GM12864 (cell line): ENCODE measurements around the gene PRSS21.

Experiments used
- DNase-seq: peaks from one replicate; pipeline ENCODE4 v3.0.0-alpha.2; 2011; ENCODE audit warnings: low read depth
- H3K4me3 ChIP-seq: 2 replicates; pipeline ENCODE4 v1.5.1; 2011; ENCODE audit warnings: mild to moderate bottlenecking, low read depth, low read length, control low read depth
- CTCF ChIP-seq: IDR thresholded peaks from 2 replicates; pipeline ENCODE4 v1.5.1; 2011; ENCODE audit warnings: low read depth, mild to moderate bottlenecking, moderate library complexity, low read length, control low read depth, inconsistent platforms; ENCODE audit errors: missing control alignments

PRSS21 gene

GRCh38 chr16:2799205-2799858, 17.7 kb upstream of the PRSS21 start:
- no peak for TF ChIP-seq CTCF
- no peak overlapping the region for H3K4me3 ChIP-seq
- DNase-seq, result no peak

DNA sequence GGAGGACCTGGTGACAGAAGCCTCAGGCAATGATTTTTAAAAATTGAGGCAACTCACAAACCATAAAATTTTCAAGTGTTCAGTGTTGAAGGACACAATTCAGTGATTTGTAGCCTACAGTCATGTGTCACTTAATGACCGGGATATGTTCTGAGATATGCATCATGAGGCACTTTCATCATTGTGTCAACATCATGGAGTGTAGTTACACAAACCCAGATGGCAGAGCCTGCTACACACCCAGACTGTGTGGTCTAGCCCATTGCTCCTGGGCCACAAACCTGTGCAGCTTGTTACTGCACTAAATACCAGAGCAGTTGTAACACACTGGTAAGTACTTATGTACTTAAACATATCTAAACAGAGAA, 17.2 kb upstream of the PRSS21 start:
- H3K4me3 ChIP-seq, result no peak overlapping the region
- no peak for DNase-seq
- TF ChIP-seq CTCF, result no peak

DNA sequence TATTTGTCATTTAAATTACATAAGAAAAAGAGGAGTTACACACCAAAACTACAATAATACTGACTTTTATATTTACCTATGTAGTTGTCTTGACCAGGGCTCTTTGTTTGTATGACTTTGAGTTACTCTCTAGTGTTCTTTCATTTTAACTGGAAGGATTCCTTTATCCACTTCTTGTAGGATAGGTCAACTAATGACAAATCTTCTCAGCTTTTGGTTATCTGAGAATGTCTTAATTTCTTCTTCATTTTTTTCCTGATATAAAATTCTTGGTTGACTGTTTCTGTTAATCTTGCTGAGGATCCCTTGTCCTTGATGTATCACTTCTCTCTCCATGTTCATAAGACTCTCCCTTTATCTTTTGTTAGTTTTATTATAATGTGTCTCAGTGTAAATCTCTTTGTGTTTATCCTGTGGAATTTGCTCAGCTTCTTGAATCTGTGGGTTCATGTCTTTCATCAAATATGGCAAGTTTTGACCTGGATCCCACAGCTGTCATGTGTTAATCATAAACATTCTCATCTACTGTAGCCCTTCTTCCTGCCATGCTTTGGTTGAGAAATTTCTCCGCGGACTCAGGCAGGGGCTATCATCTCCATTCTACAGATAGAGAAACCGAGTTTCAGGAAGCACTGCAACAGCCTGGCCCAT, 13.4 kb upstream of the PRSS21 start:
- DNase-seq, result no peak
- TF ChIP-seq CTCF, result no peak
- H3K4me3 ChIP-seq, result no peak overlapping the region

- no peak for DNase-seq
- TF ChIP-seq CTCF, result no peak
Measured at GRCh38 chr16:2804728-2805127, 12.3 kb upstream of the PRSS21 start.

GRCh38 chr16:2806286-2806685, 10.8 kb upstream of the PRSS21 start:
- no peak overlapping the region for H3K4me3 ChIP-seq
- no peak for TF ChIP-seq CTCF
- DNase-seq, result no peak

More at GRCh38 chr16:2804728-2805127, 12.3 kb upstream of the PRSS21 start:
- H3K4me3 ChIP-seq, result no peak overlapping the region

DNA sequence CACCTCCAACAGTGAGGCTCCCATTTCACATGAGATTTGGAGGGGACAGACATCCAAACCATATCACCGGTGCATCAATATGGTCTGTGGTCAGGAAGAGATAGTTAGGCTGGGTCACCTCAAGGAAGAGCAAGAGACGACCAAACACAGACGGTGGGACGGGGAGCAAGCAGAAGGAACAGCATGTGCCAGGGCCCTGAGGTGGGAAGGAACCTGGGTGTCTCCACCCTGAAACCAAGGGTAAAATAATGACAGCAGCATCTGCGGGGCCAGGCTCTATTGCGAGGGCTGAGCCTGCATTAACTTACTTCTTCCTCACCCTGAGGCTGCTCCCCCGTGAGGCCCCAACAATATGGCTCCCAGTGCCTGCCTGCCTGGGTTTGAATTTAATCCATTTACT, 8.9 kb upstream of the PRSS21 start:
- no peak for TF ChIP-seq CTCF
- H3K4me3 ChIP-seq, result no peak overlapping the region
- no peak for DNase-seq
